ENCODE measurements around the gene SRGAP3. TPM values are rescaled to one million over a fixed set of nuclear protein-coding genes. Genes with fewer than 3 reads are reported as not detected.

Gene SRGAP3
- total RNA-seq, 1 experiment from 2014 or later, result 0.69 TPM

GRCh38 chr3:9251055-9251786 lies 1.8 kb upstream of the SRGAP3 start:
- CTCF ChIA-PET, result no interaction called here
- TF ChIP-seq CTCF (conservative IDR thresholded peaks at IDR 0.05; ENCODE audit: low read depth, low read length) (no peak), EZH2 (IDR thresholded peaks at IDR 0.05; ENCODE audit: borderline replicate concordance, low read depth, low read length, poor library complexity, severe bottlenecking) (no peak)
- Histone ChIP-seq H3K4me1 (ENCODE audit: insufficient read depth, low read length, poor library complexity, severe bottlenecking) (peaks cover 3% of the 10 kb centered on the region), H3K36me3 (ENCODE audit: insufficient read depth, low read length, poor library complexity, severe bottlenecking) (no peaks in the 10 kb centered on the region), H3K4me3 (ENCODE audit: low read depth, low read length, poor library complexity, severe bottlenecking) (no peak overlapping the region), H3K27me3 (replicated peaks; ENCODE audit: insufficient read depth, low read depth, low read length, poor library complexity) (peaks cover 8% of the 10 kb centered on the region), H3K27ac (ENCODE audit: low read depth, low read length, poor library complexity, severe bottlenecking) (no peak overlapping the region), H3K9me3 (ENCODE audit: low read depth, low read length, poor library complexity, severe bottlenecking) (no peaks in the 10 kb centered on the region)
- POLR2A ChIA-PET (ENCODE audit: low non-redundant PET), result no interaction called here
- BruUV-seq (replicated peaks), result no TSS peak
- DNase-seq (ENCODE audit: low spot score), result no peak
- intact Hi-C loops (cut with micrococcal nuclease; ENCODE audit: unreplicated experiment), result no loop called here

- peaks cover 6% of the 10 kb centered on the region for H3K27me3 ChIP-seq (replicated peaks; ENCODE audit: insufficient read depth, low read depth, low read length, poor library complexity)
- H3K4me3 ChIP-seq (ENCODE audit: low read depth, low read length, poor library complexity, severe bottlenecking), result no peak overlapping the region
- ChIA-PET POLR2A (ENCODE audit: low non-redundant PET) (no interaction called here), CTCF (no interaction called here)
- intact Hi-C loops (cut with micrococcal nuclease; ENCODE audit: unreplicated experiment), result no loop called here
- 0 out of 2 replicates have a peak, but pooled peaks have one; percentile 19 for TF ChIP-seq CTCF (conservative IDR thresholded peaks at IDR 0.05; ENCODE audit: low read depth, low read length)
- TF ChIP-seq EZH2 (IDR thresholded peaks at IDR 0.05; ENCODE audit: borderline replicate concordance, low read depth, low read length, poor library complexity, severe bottlenecking), result no peak
- H3K4me1 ChIP-seq (ENCODE audit: insufficient read depth, low read length, poor library complexity, severe bottlenecking), result peaks cover 3% of the 10 kb centered on the region
- no peaks in the 10 kb centered on the region for H3K36me3 ChIP-seq (ENCODE audit: insufficient read depth, low read length, poor library complexity, severe bottlenecking)
- no peak overlapping the region for H3K27ac ChIP-seq (ENCODE audit: low read depth, low read length, poor library complexity, severe bottlenecking)
- no peak for DNase-seq (ENCODE audit: low spot score)
- BruUV-seq (replicated peaks), result no TSS peak
- no peaks in the 10 kb centered on the region for H3K9me3 ChIP-seq (ENCODE audit: low read depth, low read length, poor library complexity, severe bottlenecking)
Measured at GRCh38 chr3:9250236-9250635, 790 bp upstream of the SRGAP3 start.

GRCh38 chr3:9248522-9249271 lies 749 bp downstream of the SRGAP3 start:
- TF ChIP-seq CTCF (conservative IDR thresholded peaks at IDR 0.05; ENCODE audit: low read depth, low read length) (no peak), EZH2 (IDR thresholded peaks at IDR 0.05; ENCODE audit: borderline replicate concordance, low read depth, low read length, poor library complexity, severe bottlenecking) (no peak)
- POLR2A ChIA-PET (ENCODE audit: low non-redundant PET), result no interaction called here

More at GRCh38 chr3:9248522-9249271, 749 bp downstream of the SRGAP3 start:
- DNase-seq (ENCODE audit: low spot score), result no peak
- intact Hi-C loops (cut with micrococcal nuclease; ENCODE audit: unreplicated experiment), result no loop called here
- Histone ChIP-seq H3K4me1 (ENCODE audit: insufficient read depth, low read length, poor library complexity, severe bottlenecking) (peaks cover 3% of the 10 kb centered on the region), H3K27me3 (replicated peaks; ENCODE audit: insufficient read depth, low read depth, low read length, poor library complexity) (peaks cover 6% of the 10 kb centered on the region), H3K4me3 (ENCODE audit: low read depth, low read length, poor library complexity, severe bottlenecking) (peak overlapping the region; percentile 50), H3K9me3 (ENCODE audit: low read depth, low read length, poor library complexity, severe bottlenecking) (no peaks in the 10 kb centered on the region), H3K36me3 (ENCODE audit: insufficient read depth, low read length, poor library complexity, severe bottlenecking) (no peaks in the 10 kb centered on the region), H3K27ac (ENCODE audit: low read depth, low read length, poor library complexity, severe bottlenecking) (no peak overlapping the region)
- no TSS peak for BruUV-seq (replicated peaks)
- CTCF ChIA-PET, result no interaction called here

All from A673 (cell line).